PFSK-1 (cell line): Measurements from ENCODE around the gene PANK4.
A peak's percentile ranks its signal among the peaks of the same experiment; 100 is the strongest.

Experiments used
- FOXP2 ChIP-seq: optimal IDR thresholded peaks from 2 replicates; pipeline ENCODE3; 2011; ENCODE audit warnings: borderline replicate concordance, control low read depth, inconsistent platforms; ENCODE audit not compliant: insufficient read depth; ENCODE audit errors: extremely low read length, extremely low read depth
- POLR2AphosphoS5 ChIP-seq: IDR thresholded peaks from 2 replicates; pipeline ENCODE4 v1.6.1; 2012; ENCODE audit warnings: low read depth, mild to moderate bottlenecking, control low read depth, low read length, moderate library complexity
- SIN3A ChIP-seq: IDR thresholded peaks from 2 replicates; pipeline ENCODE4 v1.6.1; 2012; ENCODE audit warnings: mild to moderate bottlenecking, low read length, moderate library complexity, borderline replicate concordance; ENCODE audit not compliant: insufficient read depth
- TAF1 ChIP-seq: IDR thresholded peaks from 2 replicates; pipeline ENCODE4 v1.6.1; 2012; ENCODE audit warnings: low read length, control low read depth, borderline replicate concordance; ENCODE audit not compliant: insufficient read depth
- TF ChIP-seq, protein P1 (sequence below), 2 experiments: IDR thresholded peaks; 2 replicates each; pipeline versions ENCODE4 v1.6.1 to v1.8.0; 2011 to 2012; ENCODE audit warnings: low read depth in 2 of 2, low read length in 2 of 2, control low read depth in 1 of 2, inconsistent platforms in 1 of 2, mild to moderate bottlenecking in 1 of 2, moderate library complexity in 1 of 2; ENCODE audit not compliant: insufficient read depth in 1 of 2

Gene PANK4

GRCh38 chr1:2508751-2509150 lies 17.6 kb downstream of the PANK4 start:
- TF ChIP-seq SIN3A: no peak
- no peak for TF ChIP-seq TAF1
- TF ChIP-seq, protein P1, sequence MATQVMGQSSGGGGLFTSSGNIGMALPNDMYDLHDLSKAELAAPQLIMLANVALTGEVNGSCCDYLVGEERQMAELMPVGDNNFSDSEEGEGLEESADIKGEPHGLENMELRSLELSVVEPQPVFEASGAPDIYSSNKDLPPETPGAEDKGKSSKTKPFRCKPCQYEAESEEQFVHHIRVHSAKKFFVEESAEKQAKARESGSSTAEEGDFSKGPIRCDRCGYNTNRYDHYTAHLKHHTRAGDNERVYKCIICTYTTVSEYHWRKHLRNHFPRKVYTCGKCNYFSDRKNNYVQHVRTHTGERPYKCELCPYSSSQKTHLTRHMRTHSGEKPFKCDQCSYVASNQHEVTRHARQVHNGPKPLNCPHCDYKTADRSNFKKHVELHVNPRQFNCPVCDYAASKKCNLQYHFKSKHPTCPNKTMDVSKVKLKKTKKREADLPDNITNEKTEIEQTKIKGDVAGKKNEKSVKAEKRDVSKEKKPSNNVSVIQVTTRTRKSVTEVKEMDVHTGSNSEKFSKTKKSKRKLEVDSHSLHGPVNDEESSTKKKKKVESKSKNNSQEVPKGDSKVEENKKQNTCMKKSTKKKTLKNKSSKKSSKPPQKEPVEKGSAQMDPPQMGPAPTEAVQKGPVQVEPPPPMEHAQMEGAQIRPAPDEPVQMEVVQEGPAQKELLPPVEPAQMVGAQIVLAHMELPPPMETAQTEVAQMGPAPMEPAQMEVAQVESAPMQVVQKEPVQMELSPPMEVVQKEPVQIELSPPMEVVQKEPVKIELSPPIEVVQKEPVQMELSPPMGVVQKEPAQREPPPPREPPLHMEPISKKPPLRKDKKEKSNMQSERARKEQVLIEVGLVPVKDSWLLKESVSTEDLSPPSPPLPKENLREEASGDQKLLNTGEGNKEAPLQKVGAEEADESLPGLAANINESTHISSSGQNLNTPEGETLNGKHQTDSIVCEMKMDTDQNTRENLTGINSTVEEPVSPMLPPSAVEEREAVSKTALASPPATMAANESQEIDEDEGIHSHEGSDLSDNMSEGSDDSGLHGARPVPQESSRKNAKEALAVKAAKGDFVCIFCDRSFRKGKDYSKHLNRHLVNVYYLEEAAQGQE (IDR thresholded peaks at IDR 0.05; ENCODE audit: insufficient read depth in 1 of 2, low read depth in 2 of 2, low read length in 2 of 2): no peak
- no peak for TF ChIP-seq POLR2AphosphoS5
- no peak for TF ChIP-seq FOXP2

DNA sequence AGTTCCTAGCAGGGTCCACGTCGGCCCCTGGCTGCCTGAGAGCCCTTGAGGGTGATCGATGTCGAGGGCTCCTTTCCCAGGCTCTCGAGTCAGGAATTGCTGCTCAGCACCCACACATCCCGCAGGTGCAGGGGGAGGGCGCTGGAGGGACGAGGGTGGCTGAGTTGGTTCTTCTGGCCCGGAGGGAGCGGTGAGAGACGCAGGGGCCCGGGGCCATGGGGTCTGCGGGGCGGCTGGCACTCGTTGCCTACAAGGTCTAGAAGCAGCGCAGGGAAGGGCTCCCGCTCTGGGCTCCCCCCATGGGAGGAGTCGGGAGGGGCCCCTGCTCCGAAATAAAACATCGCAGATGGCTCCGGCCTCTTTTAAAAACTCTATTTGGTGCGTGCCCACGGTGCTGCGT lies 18.2 kb downstream of the PANK4 start:
- TF ChIP-seq FOXP2 (no peak), POLR2AphosphoS5 (no peak), SIN3A (no peak), TAF1 (no peak)
- TF ChIP-seq, protein P1 (IDR thresholded peaks at IDR 0.05; ENCODE audit: insufficient read depth in 1 of 2, low read depth in 2 of 2, low read length in 2 of 2): no peak

GRCh38 chr1:2507744-2508155 lies 18.6 kb downstream of the PANK4 start:
- TF ChIP-seq, protein P1 (IDR thresholded peaks at IDR 0.05; ENCODE audit: insufficient read depth in 1 of 2, low read depth in 2 of 2, low read length in 2 of 2): peak in 1 of 2 experiments; percentile 57; a peak in 1 of 4 replicates
- no peak for TF ChIP-seq POLR2AphosphoS5
- TF ChIP-seq TAF1: no peak

- TF ChIP-seq SIN3A (no peak), TAF1 (no peak), POLR2AphosphoS5 (no peak), FOXP2 (no peak)
- TF ChIP-seq, protein P1 (IDR thresholded peaks at IDR 0.05; ENCODE audit: insufficient read depth in 1 of 2, low read depth in 2 of 2, low read length in 2 of 2): no peak
Observed at GRCh38 chr1:2506901-2507565, 19.4 kb downstream of the PANK4 start.
